HepG2 (cell line): ENCODE results near the gene ATP2B2. TPM values are rescaled to one million over a fixed set of nuclear protein-coding genes. Genes with fewer than 3 reads are reported as not detected.
A peak's percentile ranks its signal among the peaks of the same experiment; 100 is the strongest.

Source experiments
- AHR ChIP-seq: IDR thresholded peaks from 2 replicates; pipeline ENCODE4 v1.6.1; 2018; ENCODE audit warnings: missing genetic modification reagents, missing compliant biosample characterization
- ARNT2 ChIP-seq: sonication (generic); formaldehyde crosslinking; IDR thresholded peaks from 2 replicates; pipeline ENCODE4 v1.8.0; 2022; ENCODE audit warnings: mild to moderate bottlenecking, low read depth, missing genetic modification reagents, moderate library complexity
- CEBPG ChIP-seq: IDR thresholded peaks from 2 replicates; pipeline ENCODE4 v1.6.1; 2016
- ETV5 ChIP-seq: IDR thresholded peaks from 2 replicates; pipeline ENCODE4 v1.6.1; 2018; ENCODE audit warnings: missing biosample characterization, missing genetic modification reagents, inconsistent platforms, borderline replicate concordance
- FOXO1 ChIP-seq: sonication (generic); formaldehyde crosslinking; IDR thresholded peaks from 2 replicates; pipeline ENCODE4 v1.4.0; 2020; ENCODE audit warnings: missing genetic modification reagents
- GABPA ChIP-seq, 2 experiments: IDR thresholded peaks; 2 replicates each; pipeline ENCODE4 v1.6.1; 2011 to 2016; ENCODE audit warnings: low read depth in 2 of 2, low read length in 1 of 2, missing biosample characterization in 1 of 2, missing genetic modification characterization in 1 of 2
- HDAC2 ChIP-seq: sonication (generic); formaldehyde crosslinking; IDR thresholded peaks from 2 replicates; pipeline ENCODE4 v1.4.0; 2020; ENCODE audit warnings: missing genetic modification reagents
- MED1 ChIP-seq: sonication (generic); formaldehyde crosslinking; IDR thresholded peaks from 2 replicates; pipeline ENCODE4 v1.4.0; 2020; ENCODE audit warnings: missing genetic modification reagents
- RARA ChIP-seq: IDR thresholded peaks from 2 replicates; pipeline ENCODE4 v1.6.1; 2016; ENCODE audit warnings: missing genetic modification reagents, missing compliant biosample characterization
- ZFX ChIP-seq: sonication (generic); formaldehyde crosslinking; IDR thresholded peaks from 2 replicates; pipeline ENCODE4 v1.4.0; 2020; ENCODE audit warnings: mild to moderate bottlenecking, low read depth, missing genetic modification reagents, moderate library complexity
- ZNF24 ChIP-seq: fragments of 450-650 bp; IDR thresholded peaks from 2 replicates; pipeline ENCODE4 v1.6.1; 2017; ENCODE audit warnings: antibody characterized with exemption, mild to moderate bottlenecking
- ZNF431 ChIP-seq: sonication (generic); formaldehyde crosslinking; IDR thresholded peaks from 2 replicates; pipeline ENCODE4 v1.9.0; 2022; ENCODE audit warnings: missing genetic modification reagents, low read depth, mild to moderate bottlenecking, borderline replicate concordance
- ZNF605 ChIP-seq: sonication (generic); formaldehyde crosslinking; IDR thresholded peaks from 2 replicates; pipeline ENCODE4 v1.8.0; 2022; ENCODE audit warnings: mild to moderate bottlenecking, missing genetic modification reagents
- ZNF678 ChIP-seq: sonication (generic); formaldehyde crosslinking; IDR thresholded peaks from 2 replicates; pipeline ENCODE4 v1.4.0; 2020; ENCODE audit warnings: mild to moderate bottlenecking, missing genetic modification reagents
- ZNF687 ChIP-seq: sonication (generic); formaldehyde crosslinking; IDR thresholded peaks from 2 replicates; pipeline ENCODE4 v1.5.1; 2020; ENCODE audit warnings: mild to moderate bottlenecking, missing genetic modification reagents, moderate library complexity
- polyA plus RNA-seq, 8 experiments: library from polyadenylated mRNA; depleted of rRNA in 3 of 8; stranded (reverse) in 7 of 8; unstranded in 1 of 8; fragments of >200 nt; fragmentation: Illumina TruSeq in 4 of 8; extraction: Trizol in 4 of 8; gene quantifications; 2 replicates each; pipeline versions ENCODE4 v1.2.1 to v1.2.3, GENCODE V29; 2011 to 2016; ENCODE audit warnings: low read depth in 4 of 8, missing spikeins in 1 of 8, mixed read lengths in 1 of 8; ENCODE audit not compliant: insufficient read depth in 1 of 8
- total RNA-seq, 5 experiments: library from RNA; depleted of rRNA; stranded (reverse); fragments of >200 nt; fragmentation: Illumina TruSeq; extraction: Trizol; gene quantifications; 2 replicates each; pipeline ENCODE4 v1.2.3, GENCODE V29; 2016; ENCODE audit warnings: low read depth in 1 of 5
- TF ChIP-seq, protein P1 (sequence below): sonication (generic); formaldehyde crosslinking; IDR thresholded peaks from 2 replicates; pipeline ENCODE4 v1.4.0; 2020; ENCODE audit warnings: missing genetic modification reagents
- TF ChIP-seq, protein P2 (sequence below): IDR thresholded peaks from 2 replicates; pipeline ENCODE4 v1.6.1; 2016; ENCODE audit warnings: low read depth
- TF ChIP-seq, protein P3 (sequence below): sonication (generic); formaldehyde crosslinking; IDR thresholded peaks from 2 replicates; pipeline ENCODE4 v1.5.0; 2020; ENCODE audit warnings: mild to moderate bottlenecking, missing genetic modification reagents, borderline replicate concordance

Gene ATP2B2
- total and polyA plus RNA-seq, 2 of the 13 experiments (the other 11 are each of a cell fraction or from before 2014, with no cell fraction given): 1.5 to 2.3 TPM

- TF ChIP-seq ZNF687 (CRISPR knock-in tag) (peak; percentile 68), MED1 (CRISPR knock-in tag) (peak; percentile 55; the same call in 1 of the 2 replicates), HDAC2 (CRISPR knock-in tag) (0 out of 2 replicates have a peak, but pooled peaks have one; percentile 25), AHR (CRISPR knock-in tag) (no peak), ZNF431 (0 out of 2 replicates have a peak, but pooled peaks have one; percentile 44), ZNF24 (no peak), FOXO1 (peak; percentile 34; the same call in 1 of the 2 replicates), ZNF678 (no peak), ETV5 (0 out of 2 replicates have a peak, but pooled peaks have one; percentile 18), RARA (CRISPR knock-in tag) (peak; percentile 79), CEBPG (CRISPR knock-in tag) (peak; percentile 67), ZNF605 (CRISPR knock-in tag) (0 out of 2 replicates have a peak, but pooled peaks have one; percentile 26), ARNT2 (CRISPR knock-in tag) (no peak), GABPA (IDR thresholded peaks at IDR 0.05; ENCODE audit: low read depth, low read length) (no peak), GABPA (CRISPR knock-in tag; IDR thresholded peaks at IDR 0.05; ENCODE audit: low read depth) (no peak; the same call in 1 of the 2 replicates), ZFX (peak; percentile 11; the same call in 1 of the 2 replicates)
- TF ChIP-seq, protein P1, sequence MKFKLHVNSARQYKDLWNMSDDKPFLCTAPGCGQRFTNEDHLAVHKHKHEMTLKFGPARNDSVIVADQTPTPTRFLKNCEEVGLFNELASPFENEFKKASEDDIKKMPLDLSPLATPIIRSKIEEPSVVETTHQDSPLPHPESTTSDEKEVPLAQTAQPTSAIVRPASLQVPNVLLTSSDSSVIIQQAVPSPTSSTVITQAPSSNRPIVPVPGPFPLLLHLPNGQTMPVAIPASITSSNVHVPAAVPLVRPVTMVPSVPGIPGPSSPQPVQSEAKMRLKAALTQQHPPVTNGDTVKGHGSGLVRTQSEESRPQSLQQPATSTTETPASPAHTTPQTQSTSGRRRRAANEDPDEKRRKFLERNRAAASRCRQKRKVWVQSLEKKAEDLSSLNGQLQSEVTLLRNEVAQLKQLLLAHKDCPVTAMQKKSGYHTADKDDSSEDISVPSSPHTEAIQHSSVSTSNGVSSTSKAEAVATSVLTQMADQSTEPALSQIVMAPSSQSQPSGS: peak; percentile 47; the same call in 1 of the 2 replicates
- TF ChIP-seq, protein P2, sequence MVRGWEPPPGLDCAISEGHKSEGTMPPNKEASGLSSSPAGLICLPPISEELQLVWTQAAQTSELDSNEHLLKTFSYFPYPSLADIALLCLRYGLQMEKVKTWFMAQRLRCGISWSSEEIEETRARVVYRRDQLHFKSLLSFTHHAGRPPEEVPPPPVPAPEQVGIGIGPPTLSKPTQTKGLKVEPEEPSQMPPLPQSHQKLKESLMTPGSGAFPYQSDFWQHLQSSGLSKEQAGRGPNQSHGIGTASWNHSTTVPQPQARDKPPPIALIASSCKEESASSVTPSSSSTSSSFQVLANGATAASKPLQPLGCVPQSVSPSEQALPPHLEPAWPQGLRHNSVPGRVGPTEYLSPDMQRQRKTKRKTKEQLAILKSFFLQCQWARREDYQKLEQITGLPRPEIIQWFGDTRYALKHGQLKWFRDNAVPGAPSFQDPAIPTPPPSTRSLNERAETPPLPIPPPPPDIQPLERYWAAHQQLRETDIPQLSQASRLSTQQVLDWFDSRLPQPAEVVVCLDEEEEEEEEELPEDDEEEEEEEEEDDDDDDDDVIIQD: no peak
- TF ChIP-seq, protein P3, sequence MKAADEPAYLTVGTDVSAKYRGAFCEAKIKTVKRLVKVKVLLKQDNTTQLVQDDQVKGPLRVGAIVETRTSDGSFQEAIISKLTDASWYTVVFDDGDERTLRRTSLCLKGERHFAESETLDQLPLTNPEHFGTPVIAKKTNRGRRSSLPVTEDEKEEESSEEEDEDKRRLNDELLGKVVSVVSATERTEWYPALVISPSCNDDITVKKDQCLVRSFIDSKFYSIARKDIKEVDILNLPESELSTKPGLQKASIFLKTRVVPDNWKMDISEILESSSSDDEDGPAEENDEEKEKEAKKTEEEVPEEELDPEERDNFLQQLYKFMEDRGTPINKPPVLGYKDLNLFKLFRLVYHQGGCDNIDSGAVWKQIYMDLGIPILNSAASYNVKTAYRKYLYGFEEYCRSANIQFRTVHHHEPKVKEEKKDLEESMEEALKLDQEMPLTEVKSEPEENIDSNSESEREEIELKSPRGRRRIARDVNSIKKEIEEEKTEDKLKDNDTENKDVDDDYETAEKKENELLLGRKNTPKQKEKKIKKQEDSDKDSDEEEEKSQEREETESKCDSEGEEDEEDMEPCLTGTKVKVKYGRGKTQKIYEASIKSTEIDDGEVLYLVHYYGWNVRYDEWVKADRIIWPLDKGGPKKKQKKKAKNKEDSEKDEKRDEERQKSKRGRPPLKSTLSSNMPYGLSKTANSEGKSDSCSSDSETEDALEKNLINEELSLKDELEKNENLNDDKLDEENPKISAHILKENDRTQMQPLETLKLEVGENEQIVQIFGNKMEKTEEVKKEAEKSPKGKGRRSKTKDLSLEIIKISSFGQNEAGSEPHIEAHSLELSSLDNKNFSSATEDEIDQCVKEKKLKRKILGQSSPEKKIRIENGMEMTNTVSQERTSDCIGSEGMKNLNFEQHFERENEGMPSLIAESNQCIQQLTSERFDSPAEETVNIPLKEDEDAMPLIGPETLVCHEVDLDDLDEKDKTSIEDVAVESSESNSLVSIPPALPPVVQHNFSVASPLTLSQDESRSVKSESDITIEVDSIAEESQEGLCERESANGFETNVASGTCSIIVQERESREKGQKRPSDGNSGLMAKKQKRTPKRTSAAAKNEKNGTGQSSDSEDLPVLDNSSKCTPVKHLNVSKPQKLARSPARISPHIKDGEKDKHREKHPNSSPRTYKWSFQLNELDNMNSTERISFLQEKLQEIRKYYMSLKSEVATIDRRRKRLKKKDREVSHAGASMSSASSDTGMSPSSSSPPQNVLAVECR: peak; percentile 14; the same call in 1 of the 2 replicates
Observed at GRCh38 chr3:10514407-10515069, 9.2 kb upstream of the ATP2B2 start (continued).
